ENCODE data around the gene DMXL1.

DNA sequence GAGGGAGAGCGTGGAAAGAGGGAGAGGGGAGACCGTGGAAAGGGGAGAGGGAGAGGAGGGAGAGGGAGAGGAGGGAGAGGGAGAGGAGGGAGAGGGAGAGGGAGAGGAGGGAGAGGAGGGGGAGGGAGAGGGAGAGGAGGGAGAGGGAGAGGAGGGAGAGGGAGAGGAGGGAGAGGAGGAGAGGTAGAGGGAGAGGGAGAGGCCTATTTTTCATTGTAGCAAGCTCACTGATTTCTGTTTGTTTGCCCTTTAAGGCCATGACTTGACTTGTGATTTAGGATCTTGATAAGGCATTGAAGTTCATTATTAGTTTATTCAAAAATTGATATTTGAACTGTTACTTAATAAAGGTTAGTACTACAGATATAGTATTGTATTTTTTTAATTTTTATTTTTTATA lies 52.4 kb downstream of the DMXL1 start:
- no peak for TF ChIP-seq POLR2AphosphoS5 (IDR thresholded peaks at IDR 0.05; ENCODE audit: borderline replicate concordance, low read depth, low read length)
- no peak for TF ChIP-seq EZH2 (IDR thresholded peaks at IDR 0.05)

Measured in SK-N-MC (cell line).